GM06990 (cell line): ENCODE measurements around the gene RASGEF1C.

ENCODE experiments used
- DNase-seq: peaks from one replicate; pipeline ENCODE4 v3.0.0-alpha.2; 2011; ENCODE audit not compliant: insufficient read length; ENCODE audit errors: extremely low read depth
- H3K27me3 ChIP-seq: replicated peaks from 2 replicates; pipeline ENCODE4 v1.6.0; 2011; ENCODE audit warnings: low read length; ENCODE audit not compliant: control insufficient read depth, insufficient read depth
- H3K36me3 ChIP-seq: 2 replicates; pipeline ENCODE4 v1.5.1; 2011; ENCODE audit warnings: low read length; ENCODE audit not compliant: control insufficient read depth, insufficient read depth
- H3K4me3 ChIP-seq: replicated peaks from 2 replicates; pipeline ENCODE4 v1.5.1; 2011; ENCODE audit warnings: low read depth, mild to moderate bottlenecking, control low read depth, low read length
- CTCF ChIP-seq: IDR thresholded peaks from 2 replicates; pipeline ENCODE4 v1.5.1; 2011; ENCODE audit warnings: low read length, control low read depth, mild to moderate bottlenecking, inconsistent platforms; ENCODE audit not compliant: insufficient read depth, poor library complexity, severe bottlenecking

RASGEF1C gene

GRCh38 chr5:180122875-180123274 is 86.1 kb downstream of the RASGEF1C start:
- Histone ChIP-seq H3K27me3 (no peaks in the 10 kb centered on the region), H3K36me3 (no peaks in the 10 kb centered on the region), H3K4me3 (no peak overlapping the region)
- TF ChIP-seq CTCF = no peak
- no peak for DNase-seq

DNA sequence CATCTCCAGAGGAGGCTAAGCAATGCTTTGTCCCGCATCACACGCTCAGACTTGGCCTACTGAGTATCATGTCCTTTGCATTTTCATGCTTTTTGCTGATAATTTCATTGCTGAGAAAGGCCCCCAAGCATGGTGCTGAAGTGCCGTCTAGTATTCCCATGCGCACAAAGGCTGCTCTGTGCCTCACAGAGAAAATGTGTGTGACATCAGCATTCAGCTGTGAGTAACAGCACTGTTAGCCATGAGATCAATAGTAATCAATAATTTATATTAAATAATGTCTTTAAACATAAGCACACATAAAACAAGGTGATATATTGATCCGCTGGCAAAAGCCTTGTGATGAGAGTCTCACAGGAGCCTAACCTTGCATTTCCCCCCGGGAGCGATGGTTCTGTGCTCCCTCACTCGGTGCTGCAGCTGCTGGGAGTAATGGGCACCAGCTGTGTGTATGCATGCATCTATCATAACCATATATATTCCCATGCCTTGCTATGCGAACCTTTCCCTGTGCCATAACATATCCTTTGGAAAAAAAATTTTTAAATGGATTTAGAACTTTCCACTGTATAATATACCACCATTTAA is 87.1 kb downstream of the RASGEF1C start:
- H3K27me3 ChIP-seq = no peaks in the 10 kb centered on the region
- TF ChIP-seq CTCF = no peak
- no peak overlapping the region for H3K4me3 ChIP-seq
- no peaks in the 10 kb centered on the region for H3K36me3 ChIP-seq
- no peak for DNase-seq

- Histone ChIP-seq H3K36me3 (no peaks in the 10 kb centered on the region), H3K4me3 (no peak overlapping the region), H3K27me3 (no peaks in the 10 kb centered on the region)
- TF ChIP-seq CTCF = no peak
- no peak for DNase-seq
Measured at GRCh38 chr5:180120237-180121101, 88.5 kb downstream of the RASGEF1C start.

GRCh38 chr5:180119903-180120236 is 89.1 kb downstream of the RASGEF1C start:
- Histone ChIP-seq H3K27me3 (no peaks in the 10 kb centered on the region), H3K4me3 (no peak overlapping the region), H3K36me3 (no peaks in the 10 kb centered on the region)
- TF ChIP-seq CTCF = no peak
- DNase-seq = no peak

DNA sequence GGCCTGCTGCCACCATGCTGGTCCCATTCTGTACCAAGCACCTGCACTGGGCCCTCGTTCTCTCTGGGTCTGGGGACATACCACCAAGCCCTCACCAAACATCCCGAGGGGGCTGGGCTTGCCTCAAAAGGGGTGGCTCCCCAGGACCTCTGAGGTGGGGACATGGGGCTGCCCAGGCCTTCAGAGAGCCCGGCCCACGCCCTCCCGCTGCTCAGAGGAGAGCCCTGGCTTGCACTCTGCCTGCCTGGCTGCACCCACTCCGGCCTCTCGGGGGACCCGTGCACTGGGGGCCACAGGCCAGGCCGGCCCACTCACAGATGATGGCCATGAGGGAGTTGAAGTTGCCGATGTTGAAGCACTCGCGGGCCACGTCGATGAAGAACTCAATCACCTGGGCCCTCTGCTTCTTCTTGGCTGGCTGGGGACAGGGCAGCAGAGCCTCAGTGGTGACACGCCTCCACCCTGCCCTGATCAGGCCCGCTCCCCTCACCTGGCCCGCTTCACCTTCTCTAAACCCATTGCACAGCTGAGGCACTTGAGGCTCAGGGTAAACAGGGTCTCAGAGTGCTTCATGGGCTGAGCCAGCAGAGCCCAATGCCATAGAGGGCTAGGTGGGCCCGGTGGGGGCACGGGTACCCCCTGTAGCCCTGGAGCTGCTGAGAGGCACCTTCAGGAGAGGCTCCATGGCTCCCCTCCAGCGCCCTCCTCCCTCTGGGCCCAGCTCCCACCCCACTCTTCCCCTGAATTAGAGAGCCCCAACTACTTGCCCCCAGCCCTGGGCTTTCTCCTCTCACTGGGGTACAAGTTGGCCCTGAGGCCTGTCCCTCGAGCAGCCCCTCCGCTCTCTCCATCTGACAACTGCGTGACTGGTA is 89.7 kb downstream of the RASGEF1C start:
- Histone ChIP-seq H3K36me3 (no peaks in the 10 kb centered on the region), H3K27me3 (no peaks in the 10 kb centered on the region), H3K4me3 (no peak overlapping the region)
- DNase-seq = no peak
- TF ChIP-seq CTCF = no peak
